PC-3 (cell line): ENCODE measurements around the gene PRKCE. TPM values are rescaled to one million over a fixed set of nuclear protein-coding genes. Genes with fewer than 3 reads are reported as not detected.

Experiments
- ATAC-seq: fragments of 200-7000 bp; cut with Tn5 transposase; 2 replicates; pipeline ENCODE4 v1.9.1; 2020; ENCODE audit warnings: mild to moderate bottlenecking, moderate library complexity
- BruUV-seq: library from RNA; stranded (reverse); fragments of 400-500 nt; replicated peaks from 2 replicates; lab custom pipeline; 2021; lab: Mats Ljungman, UMichigan
- CTCF ChIA-PET: fragments of 300-600 bp; sonication (Branson Sonifier 250); formaldehyde crosslinking; loops from one replicate; lab custom pipeline; 2022; ENCODE audit warnings: antibody characterized with exemption; lab: Charles Lee
- POLR2A ChIA-PET: fragments of 300-600 bp; sonication (Branson Sonifier 250); formaldehyde crosslinking; loops from one replicate; lab custom pipeline; 2022; ENCODE audit warnings: antibody characterized with exemption; ENCODE audit not compliant: unreplicated experiment; lab: Charles Lee
- DNase-seq: peaks from one replicate; pipeline ENCODE4 v3.0.0-alpha.2; 2015
- H2AFZ ChIP-seq: fragments of 300-600 bp; sonication (generic); 2 replicates; pipeline ENCODE4 v1.6.0; 2016; ENCODE audit warnings: antibody characterized with exemption, low read length
- H3F3A ChIP-seq: fragments of 300-600 bp; sonication (generic); one replicate; pipeline ENCODE4 v1.6.0; 2017; ENCODE audit warnings: antibody characterized with exemption, low read length, control low read depth, mild to moderate bottlenecking; ENCODE audit not compliant: unreplicated experiment
- H3K27ac ChIP-seq: fragments of 300-600 bp; sonication (generic); 2 replicates; pipeline ENCODE4 v1.5.1; 2016; ENCODE audit warnings: mild to moderate bottlenecking, low read length
- H3K27me3 ChIP-seq: fragments of 300-600 bp; sonication (generic); 2 replicates; pipeline ENCODE4 v1.6.1; 2016; ENCODE audit warnings: low read length, mixed read lengths
- H3K36me3 ChIP-seq: fragments of 300-600 bp; sonication (generic); 2 replicates; pipeline ENCODE4 v1.6.1; 2016; ENCODE audit warnings: low read depth, mixed run types, low read length, mixed read lengths
- H3K4me1 ChIP-seq: fragments of 300-600 bp; sonication (generic); 2 replicates; pipeline ENCODE4 v1.5.1; 2016; ENCODE audit warnings: low read length; ENCODE audit not compliant: insufficient read depth
- H3K4me2 ChIP-seq: fragments of 300-600 bp; sonication (generic); 2 replicates; pipeline ENCODE4 v1.6.0; 2016; ENCODE audit warnings: low read length
- H3K4me3 ChIP-seq: fragments of 300-600 bp; sonication (generic); 2 replicates; pipeline ENCODE4 v1.5.1; 2016; ENCODE audit warnings: mild to moderate bottlenecking, low read length, mixed read lengths
- H3K79me2 ChIP-seq: fragments of 300-600 bp; sonication (generic); 2 replicates; pipeline ENCODE4 v1.6.1; 2017; ENCODE audit warnings: low read length, mixed read lengths
- H3K9ac ChIP-seq: fragments of 300-600 bp; sonication (generic); 2 replicates; pipeline ENCODE4 v1.6.0; 2016; ENCODE audit warnings: mild to moderate bottlenecking, low read length
- H3K9me2 ChIP-seq: fragments of 300-600 bp; sonication (generic); replicated peaks from 2 replicates; pipeline ENCODE4 v1.6.1; 2016; ENCODE audit warnings: mixed run types, low read length, mixed read lengths
- H3K9me3 ChIP-seq: fragments of 300-600 bp; sonication (generic); 2 replicates; pipeline ENCODE4 v1.6.1; 2016; ENCODE audit warnings: low read length, mixed read lengths
- H4K20me1 ChIP-seq: fragments of 300-600 bp; sonication (generic); 2 replicates; pipeline ENCODE4 v1.6.1; 2016; ENCODE audit warnings: low read length, mixed read lengths
- EZH2 ChIP-seq: fragments of 300-600 bp; sonication (generic); IDR thresholded peaks from one replicate; pipeline ENCODE4 v1.6.1; 2017; ENCODE audit warnings: antibody characterized with exemption, mild to moderate bottlenecking, low read length; ENCODE audit not compliant: unreplicated experiment
- EZH2phosphoT487 ChIP-seq: fragments of 300-600 bp; sonication (generic); IDR thresholded peaks from 2 replicates; pipeline ENCODE4 v1.6.1; 2018; ENCODE audit warnings: mild to moderate bottlenecking, antibody characterized with exemption, low read length, borderline replicate concordance
- intact Hi-C: fragments of 100-400 bp; cut with micrococcal nuclease; formaldehyde crosslinking; loops from 2 replicates; pipeline ENCODE4 v1.9.0; 2023
- total RNA-seq: library from RNA; depleted of rRNA; stranded (reverse); fragments of >200 nt; gene quantifications from 2 replicates; pipeline ENCODE4 v1.2.3, GENCODE V29; 2014
- TF ChIP-seq, protein P1 (sequence below): fragments of 300-600 bp; sonication (generic); conservative IDR thresholded peaks from 2 replicates; pipeline ENCODE4 v1.5.1; 2017; ENCODE audit warnings: antibody characterized with exemption, low read depth, mild to moderate bottlenecking, low read length

The PRKCE gene
- total RNA-seq, 1 experiment from 2014 or later = 7.0 TPM

- intact Hi-C loops = no loop called here
- H4K20me1 ChIP-seq = no peaks in the 10 kb centered on the region
- no TSS peak for BruUV-seq
- DNase-seq (no peak), ATAC-seq (no peak)
- peaks cover 6% of the 10 kb centered on the region for H3K4me1 ChIP-seq
- no peak overlapping the region for H3K4me3 ChIP-seq
- no peaks in the 10 kb centered on the region for H3K9me2 ChIP-seq
- no peak overlapping the region for H3K9ac ChIP-seq
- H3K27me3 ChIP-seq = no peaks in the 10 kb centered on the region
- H2AFZ ChIP-seq = no peak overlapping the region
- no peaks in the 10 kb centered on the region for H3K36me3 ChIP-seq
- TF ChIP-seq, protein P1, sequence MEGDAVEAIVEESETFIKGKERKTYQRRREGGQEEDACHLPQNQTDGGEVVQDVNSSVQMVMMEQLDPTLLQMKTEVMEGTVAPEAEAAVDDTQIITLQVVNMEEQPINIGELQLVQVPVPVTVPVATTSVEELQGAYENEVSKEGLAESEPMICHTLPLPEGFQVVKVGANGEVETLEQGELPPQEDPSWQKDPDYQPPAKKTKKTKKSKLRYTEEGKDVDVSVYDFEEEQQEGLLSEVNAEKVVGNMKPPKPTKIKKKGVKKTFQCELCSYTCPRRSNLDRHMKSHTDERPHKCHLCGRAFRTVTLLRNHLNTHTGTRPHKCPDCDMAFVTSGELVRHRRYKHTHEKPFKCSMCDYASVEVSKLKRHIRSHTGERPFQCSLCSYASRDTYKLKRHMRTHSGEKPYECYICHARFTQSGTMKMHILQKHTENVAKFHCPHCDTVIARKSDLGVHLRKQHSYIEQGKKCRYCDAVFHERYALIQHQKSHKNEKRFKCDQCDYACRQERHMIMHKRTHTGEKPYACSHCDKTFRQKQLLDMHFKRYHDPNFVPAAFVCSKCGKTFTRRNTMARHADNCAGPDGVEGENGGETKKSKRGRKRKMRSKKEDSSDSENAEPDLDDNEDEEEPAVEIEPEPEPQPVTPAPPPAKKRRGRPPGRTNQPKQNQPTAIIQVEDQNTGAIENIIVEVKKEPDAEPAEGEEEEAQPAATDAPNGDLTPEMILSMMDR = no peak
- no peak for TF ChIP-seq EZH2phosphoT487
- no peak for TF ChIP-seq EZH2
- no peaks in the 10 kb centered on the region for H3F3A ChIP-seq
- CTCF ChIA-PET = no interaction called here
- no peaks in the 10 kb centered on the region for H3K9me3 ChIP-seq
- no peak overlapping the region for H3K27ac ChIP-seq
- no peaks in the 10 kb centered on the region for H3K79me2 ChIP-seq
- H3K4me2 ChIP-seq = no peak overlapping the region
- POLR2A ChIA-PET = no interaction called here
Measured at GRCh38 chr2:45883603-45884000, 232.1 kb downstream of the PRKCE start.

GRCh38 chr2:45884126-45884525, 232.7 kb downstream of the PRKCE start:
- Histone ChIP-seq H4K20me1 (no peaks in the 10 kb centered on the region), H3K27ac (no peak overlapping the region), H3K4me3 (no peak overlapping the region), H3K4me1 (peaks cover 6% of the 10 kb centered on the region), H3K36me3 (no peaks in the 10 kb centered on the region), H3K27me3 (no peaks in the 10 kb centered on the region), H3K9me2 (no peaks in the 10 kb centered on the region), H3K4me2 (no peak overlapping the region), H3K9me3 (no peaks in the 10 kb centered on the region), H2AFZ (no peak overlapping the region), H3K79me2 (no peaks in the 10 kb centered on the region), H3K9ac (no peak overlapping the region), H3F3A (no peaks in the 10 kb centered on the region)
- intact Hi-C loops = no loop called here
- TF ChIP-seq EZH2 = no peak
- TF ChIP-seq, protein P1 = no peak
- TF ChIP-seq EZH2phosphoT487 = no peak
- POLR2A ChIA-PET = no interaction called here
- DNase-seq = no peak
- no peak for ATAC-seq
- no TSS peak for BruUV-seq
- CTCF ChIA-PET = no interaction called here

GRCh38 chr2:45885171-45885621, 233.7 kb downstream of the PRKCE start:
- H3K4me1 ChIP-seq = peaks cover 6% of the 10 kb centered on the region
- no peaks in the 10 kb centered on the region for H3K9me3 ChIP-seq
- ATAC-seq = no peak
- H3K4me2 ChIP-seq = no peak overlapping the region
- H2AFZ ChIP-seq = no peak overlapping the region
- CTCF ChIA-PET = no interaction called here
- POLR2A ChIA-PET = no interaction called here
- H3K79me2 ChIP-seq = no peaks in the 10 kb centered on the region
- H3K9me2 ChIP-seq = no peaks in the 10 kb centered on the region
- no peak overlapping the region for H3K4me3 ChIP-seq
- no peak overlapping the region for H3K27ac ChIP-seq
- no TSS peak for BruUV-seq
- H3K27me3 ChIP-seq = no peaks in the 10 kb centered on the region
- H3K36me3 ChIP-seq = no peaks in the 10 kb centered on the region
- no peak for DNase-seq
- no peaks in the 10 kb centered on the region for H4K20me1 ChIP-seq
- TF ChIP-seq, protein P1 = no peak
- no peak for TF ChIP-seq EZH2
- no peak for TF ChIP-seq EZH2phosphoT487
- intact Hi-C loops = no loop called here
- no peak overlapping the region for H3K9ac ChIP-seq
- H3F3A ChIP-seq = no peaks in the 10 kb centered on the region
